ENCODE results near the gene TMEM44.
"Not testable (repeated sequence)": the region's sequence is repeated elsewhere in the genome, so short reads cannot be mapped to it uniquely, and the experiment has no call there.

The TMEM44 gene

GRCh38 chr3:194640829-194641228 is 7.6 kb upstream of the TMEM44 start:
- no peak for FAIRE-seq

- FAIRE-seq = no peak
These were observed 5.9 kb upstream of the TMEM44 start for GRCh38 chr3:194638991-194639605.

GRCh38 chr3:194637541-194638400 is 4.6 kb upstream of the TMEM44 start:
- no peak for FAIRE-seq

- no peak for FAIRE-seq
These were observed 3.8 kb upstream of the TMEM44 start for GRCh38 chr3:194637066-194637465.

GRCh38 chr3:194632809-194633348 is 340 bp downstream of the TMEM44 start:
- FAIRE-seq = no peak

- no peak for FAIRE-seq
These were observed 902 bp downstream of the TMEM44 start for GRCh38 chr3:194632226-194632808.

GRCh38 chr3:194631696-194632095 is 1.5 kb downstream of the TMEM44 start:
- no peak for FAIRE-seq

- not testable (repeated sequence) for FAIRE-seq
These were observed 2.5 kb downstream of the TMEM44 start for GRCh38 chr3:194630681-194631080.

- no peak for FAIRE-seq
These were observed 8.3 kb downstream of the TMEM44 start for GRCh38 chr3:194624956-194625355.

GRCh38 chr3:194623449-194624290 is 9.5 kb downstream of the TMEM44 start:
- FAIRE-seq = no peak

GRCh38 chr3:194622621-194623340 is 10.4 kb downstream of the TMEM44 start:
- FAIRE-seq = no peak

GRCh38 chr3:194621947-194622346 is 11.3 kb downstream of the TMEM44 start:
- no peak for FAIRE-seq

- FAIRE-seq = no peak
These were observed 13.0 kb downstream of the TMEM44 start for GRCh38 chr3:194620196-194620595.

GRCh38 chr3:194619741-194620140 is 13.5 kb downstream of the TMEM44 start:
- FAIRE-seq = no peak

GRCh38 chr3:194618858-194619608 is 14.2 kb downstream of the TMEM44 start:
- no peak for FAIRE-seq

- FAIRE-seq = no peak
These were observed 15.4 kb downstream of the TMEM44 start for GRCh38 chr3:194617827-194618226.

- no peak for FAIRE-seq
These were observed 16.0 kb downstream of the TMEM44 start for GRCh38 chr3:194617143-194617671.

- no peak for FAIRE-seq
These were observed 18.0 kb downstream of the TMEM44 start for GRCh38 chr3:194615226-194615625.

GRCh38 chr3:194612221-194612620 is 21.0 kb downstream of the TMEM44 start:
- no peak for FAIRE-seq

GRCh38 chr3:194610689-194611088 is 22.5 kb downstream of the TMEM44 start:
- FAIRE-seq = no peak

GRCh38 chr3:194609601-194610000 is 23.6 kb downstream of the TMEM44 start:
- no peak for FAIRE-seq
